Activated CD8-positive, alpha-beta memory T cell treated with anti-CD3 and anti-CD28 coated beads, Interleukin-2, amount 50 U/mL, for 1 hour (primary cell): ENCODE measurements around the gene FLACC1.
"Not testable (repeated sequence)": the region's sequence is repeated elsewhere in the genome, so short reads cannot be mapped to it uniquely, and the experiment has no call there.

ENCODE experiments used
- DNase-seq: peaks from one replicate; pipeline ENCODE4 v3.0.0-alpha.2; 2020; ENCODE audit errors: extremely low read depth

Gene FLACC1

DNA sequence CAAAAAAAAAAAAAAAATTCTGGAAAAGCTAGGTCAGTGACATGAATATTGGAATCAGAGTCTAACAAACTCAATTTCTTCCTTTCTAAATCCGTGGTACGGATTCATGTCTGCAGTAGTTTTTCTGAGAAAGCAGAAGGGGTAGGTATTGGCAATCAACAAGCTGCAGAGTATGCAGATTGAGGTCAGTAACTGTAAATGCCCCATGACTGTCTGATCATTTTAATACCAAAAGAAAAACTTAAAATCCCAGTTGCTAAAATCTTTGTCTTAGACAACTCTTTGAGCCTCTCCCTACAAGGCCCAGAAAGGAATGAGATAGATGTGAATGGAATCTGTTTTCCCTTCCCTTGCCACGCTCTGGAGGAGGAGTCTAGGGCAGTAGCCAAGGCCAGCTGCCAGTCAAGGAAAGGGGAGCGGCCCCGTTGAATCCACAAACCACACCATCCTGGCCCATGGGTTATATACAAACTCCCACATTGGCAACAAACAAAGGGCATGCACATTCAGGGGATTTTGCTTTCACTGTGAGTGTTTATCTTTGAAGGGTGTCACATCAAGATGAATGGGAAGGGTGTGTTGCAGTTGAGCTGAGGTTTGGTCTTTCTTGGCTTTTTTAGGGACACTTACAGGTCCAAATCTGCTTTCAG, 102.9 kb downstream of the FLACC1 start:
- DNase-seq = no peak

DNA sequence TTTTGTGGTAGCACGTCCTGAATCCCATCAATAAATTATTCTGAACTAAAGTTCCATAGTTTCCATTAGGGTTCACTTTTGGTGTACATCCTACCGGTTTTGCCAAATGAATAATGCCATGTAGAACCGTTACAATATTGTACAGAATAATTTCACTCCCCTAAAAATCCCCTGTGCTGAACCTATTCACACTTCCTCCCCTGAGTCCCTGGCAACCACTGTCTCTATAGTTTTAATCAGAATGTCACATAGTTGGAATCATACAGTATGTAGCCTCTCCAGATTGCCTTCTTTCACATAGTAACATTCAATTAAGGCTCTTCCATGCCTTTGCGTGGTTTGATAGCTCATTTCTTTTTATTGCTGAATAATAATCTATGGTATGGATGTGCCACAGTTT, 106.4 kb downstream of the FLACC1 start:
- DNase-seq = no peak

DNA sequence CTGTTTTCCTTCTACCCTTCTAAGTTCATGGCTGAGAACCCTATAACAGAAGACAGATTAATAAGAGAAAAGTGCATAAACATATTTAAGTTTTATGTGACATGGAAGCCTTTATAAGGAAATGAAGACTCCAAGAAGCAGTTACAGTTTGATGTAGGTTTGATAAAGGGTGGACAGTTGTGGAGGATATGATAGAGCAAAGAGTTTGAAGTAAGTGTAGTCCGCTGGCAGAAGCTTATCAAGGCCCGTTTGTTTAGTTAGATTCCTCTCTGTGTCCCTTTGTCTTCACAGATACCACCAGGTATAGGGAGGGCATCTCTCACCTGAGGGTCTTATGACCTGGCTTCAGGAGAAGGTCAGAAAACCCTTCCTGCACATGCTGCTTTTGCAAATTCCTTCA, 107.3 kb downstream of the FLACC1 start:
- DNase-seq = no peak

DNA sequence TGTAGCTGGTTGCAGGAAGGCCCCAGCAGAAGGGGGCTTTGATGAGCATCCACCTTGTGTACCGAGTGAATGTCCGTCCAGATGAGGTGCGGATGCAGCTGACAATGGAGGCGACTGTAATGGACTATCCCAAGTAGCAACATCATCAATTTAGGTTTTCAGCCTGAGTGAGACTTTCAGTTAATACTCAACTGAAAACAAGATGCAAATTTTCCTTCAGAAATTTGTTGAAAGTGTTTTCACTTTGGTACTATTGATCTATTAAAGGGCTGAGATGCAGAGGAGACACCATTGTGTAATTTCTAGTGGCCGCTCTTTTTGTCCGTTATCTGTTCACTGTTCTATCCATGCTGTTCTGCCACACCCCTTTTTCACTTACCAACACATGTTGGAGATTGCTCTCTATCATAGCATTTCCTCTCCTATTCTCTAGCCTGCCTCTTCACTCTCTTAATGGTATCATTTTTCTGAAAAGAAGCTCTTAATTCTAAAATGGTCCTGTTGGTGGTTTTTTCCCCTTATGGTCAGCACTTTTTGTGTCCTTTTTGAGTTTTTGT, 108.8 kb downstream of the FLACC1 start:
- no peak for DNase-seq

DNA sequence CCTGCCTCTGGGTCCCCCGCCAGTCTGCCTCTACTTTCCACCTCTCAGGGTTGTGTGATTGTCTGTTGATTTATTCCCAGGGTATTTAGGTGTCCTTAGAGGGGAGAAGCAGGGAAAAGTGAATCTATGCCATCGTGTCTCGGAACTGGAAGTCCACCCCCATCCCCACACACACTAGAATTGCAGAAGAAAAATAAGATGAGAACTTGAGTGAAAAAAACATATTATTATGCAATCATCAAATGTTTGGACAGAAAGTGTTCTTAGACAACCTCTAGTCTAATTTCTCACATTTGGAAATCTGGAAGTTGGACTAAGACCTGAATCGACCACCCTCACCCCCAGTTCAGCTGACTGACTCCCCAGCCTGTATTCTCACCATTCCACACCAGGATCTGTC, 110.9 kb downstream of the FLACC1 start:
- no peak for DNase-seq

DNA sequence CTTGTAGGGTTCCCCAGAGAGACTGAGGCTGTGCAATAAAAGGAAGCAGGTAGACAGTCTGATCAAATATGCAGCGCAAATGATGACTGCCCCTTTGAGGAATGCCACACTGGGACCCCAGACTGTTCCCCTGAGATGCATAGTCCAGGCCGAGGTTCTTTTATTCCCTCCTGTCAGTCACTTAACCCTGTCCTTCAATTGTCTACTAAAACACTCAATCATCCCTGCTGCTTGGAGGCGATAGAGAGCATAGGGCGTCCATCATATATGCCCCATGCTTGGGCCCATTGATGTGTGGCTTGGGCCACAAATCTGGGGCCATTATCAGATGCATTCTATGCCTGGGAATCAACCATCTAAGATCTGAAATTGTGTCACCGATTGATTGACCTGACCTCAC, 112.3 kb downstream of the FLACC1 start:
- DNase-seq = no peak

DNA sequence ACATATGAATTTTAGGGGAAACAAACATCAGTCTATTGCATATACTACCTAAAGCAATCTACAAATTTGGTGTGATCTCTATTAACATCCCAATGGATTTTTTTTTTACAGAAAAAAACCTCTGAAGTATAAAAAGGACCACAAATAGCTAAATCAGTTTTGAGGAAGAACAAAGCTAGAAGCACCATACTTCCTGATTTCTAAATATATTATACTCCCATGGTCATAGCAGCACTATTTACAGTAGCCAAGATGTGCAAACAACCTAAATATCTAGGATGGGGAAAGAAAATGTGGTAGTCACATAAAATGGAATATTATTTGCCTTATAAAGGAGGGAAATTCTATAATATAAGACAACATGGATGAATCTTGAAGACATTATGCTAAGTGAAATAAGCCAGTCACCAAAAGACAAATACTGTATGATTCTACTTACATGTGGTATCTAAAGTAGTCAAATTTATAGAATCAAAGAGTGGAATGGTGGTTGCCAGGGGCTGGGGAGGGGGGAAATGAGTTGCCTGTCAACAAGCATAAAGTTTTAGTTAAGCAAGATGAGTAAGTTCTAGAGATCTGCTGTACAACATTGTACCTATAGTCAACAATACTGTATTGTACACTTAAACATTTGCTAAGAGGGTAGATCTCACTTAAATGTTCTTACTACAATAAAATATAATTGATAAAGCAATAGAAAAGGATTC, 114.4 kb downstream of the FLACC1 start:
- no peak for DNase-seq

DNA sequence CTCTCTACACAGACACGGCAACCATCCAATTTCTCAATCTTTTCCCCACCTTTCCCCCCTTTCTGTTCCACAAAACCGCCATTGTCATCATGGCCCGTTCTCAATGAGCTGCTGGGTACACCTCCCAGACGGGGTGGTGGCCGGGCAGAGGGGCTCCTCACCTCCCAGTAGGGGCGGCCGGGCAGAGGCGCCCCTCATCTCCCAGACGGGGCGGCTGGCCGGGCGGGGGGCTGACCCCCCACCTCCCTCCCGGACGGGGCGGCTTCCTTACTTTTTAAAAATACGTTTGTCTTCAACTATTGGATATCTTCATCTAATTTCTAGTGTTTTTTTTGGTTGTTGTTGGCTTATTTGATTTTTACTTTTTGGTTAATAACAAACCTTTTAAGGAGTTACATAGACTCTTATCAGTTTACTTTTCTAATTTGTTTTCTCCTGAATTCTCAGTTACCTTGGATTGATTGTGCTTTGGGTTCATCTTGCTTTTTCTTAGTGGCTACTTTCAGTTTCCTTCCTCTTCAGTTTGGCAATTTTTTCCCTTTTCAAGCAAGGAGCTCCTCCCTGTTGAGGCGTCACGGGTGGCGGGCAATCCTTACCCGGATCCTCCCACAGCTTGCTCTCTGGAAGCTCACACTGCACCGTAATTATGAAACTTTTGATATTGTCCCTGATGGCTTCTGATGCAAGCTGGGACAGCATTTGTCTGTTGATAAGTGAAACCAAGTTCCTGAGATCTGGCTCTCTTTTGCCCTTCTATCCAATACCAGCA, 117.8 kb downstream of the FLACC1 start:
- DNase-seq = not testable (repeated sequence)
